ENCODE measurements around the gene TMEM120B.

The TMEM120B gene

DNA sequence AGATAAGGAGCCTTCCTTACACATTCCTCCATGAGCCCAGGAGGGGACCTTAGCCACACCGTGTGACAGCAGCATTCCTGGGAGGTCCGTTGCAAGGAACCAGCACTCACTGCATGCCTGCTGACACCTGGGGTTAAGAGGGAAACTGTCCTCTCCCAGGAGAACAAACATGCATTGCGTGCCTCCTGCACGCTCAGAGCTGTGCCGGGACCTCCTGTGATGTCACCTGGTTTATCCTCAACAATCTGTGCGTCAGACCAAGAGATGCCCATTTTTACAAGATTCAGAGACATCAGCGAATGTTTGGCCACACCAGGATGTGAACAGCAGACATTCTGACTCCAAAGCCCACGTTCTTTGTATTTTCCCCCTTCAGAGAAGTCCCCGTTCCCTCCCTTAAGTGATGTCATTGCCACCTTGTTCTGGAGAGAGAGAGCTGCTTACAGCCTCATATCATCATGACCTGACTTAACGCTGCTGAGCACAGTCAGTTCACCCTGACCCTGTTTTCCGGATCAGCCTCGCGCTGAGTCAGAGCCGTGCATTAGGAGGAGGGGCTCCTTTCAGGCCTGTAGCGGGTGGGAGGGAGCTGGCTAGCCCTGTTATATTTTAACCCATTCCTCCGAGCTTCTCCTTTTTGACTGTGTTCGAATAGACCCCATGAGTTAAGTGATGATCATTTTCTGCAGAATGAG lies 36.2 kb downstream of the TMEM120B start:
- Histone ChIP-seq H3K4me1 (ENCODE audit: control insufficient read depth, low read length) (no peaks in the 10 kb centered on the region), H3K9me3 (ENCODE audit: control insufficient read depth, insufficient read depth, low read length) (no peaks in the 10 kb centered on the region), H3K4me3 (ENCODE audit: low read length) (no peak overlapping the region), H3K27ac (ENCODE audit: low read depth, low read length) (no peak overlapping the region), H3F3A (ENCODE audit: control insufficient read depth, insufficient read depth) (no peaks in the 10 kb centered on the region), H3K79me2 (ENCODE audit: control insufficient read depth, low read length) (no peaks in the 10 kb centered on the region), H3K4me2 (ENCODE audit: low read length) (no peak overlapping the region), H3K36me3 (ENCODE audit: control insufficient read depth, low read length) (no peaks in the 10 kb centered on the region), H3K27me3 (ENCODE audit: control insufficient read depth, low read length) (no peaks in the 10 kb centered on the region), H3K9me2 (replicated peaks; ENCODE audit: control insufficient read depth, low read length) (no peaks in the 10 kb centered on the region), H4K20me1 (ENCODE audit: control insufficient read depth, insufficient read depth, low read depth, low read length) (no peaks in the 10 kb centered on the region)
- TF ChIP-seq CTCF (IDR thresholded peaks at IDR 0.05; ENCODE audit: low read depth, low read length, poor library complexity, severe bottlenecking) (no peak), EZH2phosphoT487 (IDR thresholded peaks at IDR 0.05; ENCODE audit: borderline replicate concordance, low read length) (no peak)

DNA sequence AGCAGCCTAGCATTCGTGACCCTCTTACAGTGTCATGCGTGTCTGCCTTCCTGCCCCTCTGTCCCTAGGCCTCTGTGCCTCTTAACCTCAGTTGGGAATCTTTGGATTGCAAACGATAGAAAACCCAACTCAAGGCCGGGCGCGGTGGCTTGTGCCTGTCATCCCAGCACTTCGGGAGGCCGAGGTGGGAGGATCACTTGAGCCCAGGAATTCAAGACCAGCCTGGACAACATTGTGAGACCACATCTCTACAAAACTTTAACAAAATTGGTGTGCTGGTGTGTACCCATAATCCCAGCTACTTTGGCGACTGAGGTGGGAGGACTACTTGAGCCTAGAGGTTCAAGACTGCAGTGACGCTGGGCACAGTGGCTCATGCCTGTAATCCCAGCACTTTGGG lies 36.7 kb downstream of the TMEM120B start:
- Histone ChIP-seq H3F3A (ENCODE audit: control insufficient read depth, insufficient read depth) (no peaks in the 10 kb centered on the region), H4K20me1 (ENCODE audit: control insufficient read depth, insufficient read depth, low read depth, low read length) (no peaks in the 10 kb centered on the region), H3K9me2 (replicated peaks; ENCODE audit: control insufficient read depth, low read length) (no peaks in the 10 kb centered on the region), H3K4me2 (ENCODE audit: low read length) (no peak overlapping the region), H3K27ac (ENCODE audit: low read depth, low read length) (no peak overlapping the region), H3K79me2 (ENCODE audit: control insufficient read depth, low read length) (no peaks in the 10 kb centered on the region), H3K27me3 (ENCODE audit: control insufficient read depth, low read length) (no peaks in the 10 kb centered on the region), H3K9me3 (ENCODE audit: control insufficient read depth, insufficient read depth, low read length) (no peaks in the 10 kb centered on the region), H3K36me3 (ENCODE audit: control insufficient read depth, low read length) (no peaks in the 10 kb centered on the region), H3K4me1 (ENCODE audit: control insufficient read depth, low read length) (no peaks in the 10 kb centered on the region), H3K4me3 (ENCODE audit: low read length) (no peak overlapping the region)
- no peak for TF ChIP-seq CTCF (IDR thresholded peaks at IDR 0.05; ENCODE audit: low read depth, low read length, poor library complexity, severe bottlenecking)
- no peak for TF ChIP-seq EZH2phosphoT487 (IDR thresholded peaks at IDR 0.05; ENCODE audit: borderline replicate concordance, low read length)

GRCh38 chr12:121750507-121750955 lies 38.0 kb downstream of the TMEM120B start:
- Histone ChIP-seq H3F3A (ENCODE audit: control insufficient read depth, insufficient read depth) (no peaks in the 10 kb centered on the region), H3K9me2 (replicated peaks; ENCODE audit: control insufficient read depth, low read length) (no peaks in the 10 kb centered on the region), H3K36me3 (ENCODE audit: control insufficient read depth, low read length) (no peaks in the 10 kb centered on the region), H3K27me3 (ENCODE audit: control insufficient read depth, low read length) (no peaks in the 10 kb centered on the region), H3K79me2 (ENCODE audit: control insufficient read depth, low read length) (no peaks in the 10 kb centered on the region), H3K4me3 (ENCODE audit: low read length) (no peak overlapping the region), H3K4me1 (ENCODE audit: control insufficient read depth, low read length) (no peaks in the 10 kb centered on the region), H3K4me2 (ENCODE audit: low read length) (no peak overlapping the region), H4K20me1 (ENCODE audit: control insufficient read depth, insufficient read depth, low read depth, low read length) (no peaks in the 10 kb centered on the region), H3K27ac (ENCODE audit: low read depth, low read length) (no peak overlapping the region), H3K9me3 (ENCODE audit: control insufficient read depth, insufficient read depth, low read length) (no peaks in the 10 kb centered on the region)
- no peak for TF ChIP-seq CTCF (IDR thresholded peaks at IDR 0.05; ENCODE audit: low read depth, low read length, poor library complexity, severe bottlenecking)
- TF ChIP-seq EZH2phosphoT487 (IDR thresholded peaks at IDR 0.05; ENCODE audit: borderline replicate concordance, low read length): no peak

Data from DOHH2 (cell line).